Caco-2 (cell line): Measurements from ENCODE around the gene KCTD17. TPM values are rescaled to one million over a fixed set of nuclear protein-coding genes. Genes with fewer than 3 reads are reported as not detected.

ENCODE experiments used
- BruUV-seq: library from RNA; stranded (reverse); fragments of 400-500 nt; replicated peaks from 2 replicates; lab custom pipeline; 2021; lab: Mats Ljungman, UMichigan
- CTCF ChIA-PET: fragments of 300-600 bp; sonication (Branson Sonifier 250); formaldehyde crosslinking; loops from one replicate; lab custom pipeline; 2022; ENCODE audit warnings: antibody characterized with exemption; lab: Charles Lee
- POLR2A ChIA-PET: fragments of 300-600 bp; sonication (Branson Sonifier 250); formaldehyde crosslinking; loops from one replicate; lab custom pipeline; 2022; ENCODE audit warnings: antibody characterized with exemption; lab: Charles Lee
- DNase-seq, 2 experiments: peaks; one replicate each; pipeline versions ENCODE4 v3.0.0 to v3.0.0-alpha.2; 2020 to 2022
- H3K27me3 ChIP-seq: replicated peaks from 2 replicates; pipeline ENCODE4 v1.6.0; 2011; ENCODE audit warnings: low read length; ENCODE audit not compliant: control insufficient read depth, insufficient read depth
- H3K36me3 ChIP-seq: 2 replicates; pipeline ENCODE4 v1.5.1; 2011; ENCODE audit warnings: low read length; ENCODE audit not compliant: control insufficient read depth, insufficient read depth
- H3K4me1 ChIP-seq: fragments of 250-450 bp; sonication (Bioruptor Pico); 2 replicates; pipeline ENCODE4 v1.5.1; 2020; ENCODE audit warnings: mild to moderate bottlenecking
- H3K4me3 ChIP-seq: 2 replicates; pipeline ENCODE4 v1.5.1; 2011; ENCODE audit warnings: low read depth, mild to moderate bottlenecking, control low read depth, low read length
- H3K9me3 ChIP-seq: fragments of 250-450 bp; sonication (Bioruptor Pico); 2 replicates; pipeline ENCODE4 v1.5.1; 2020; ENCODE audit warnings: mild to moderate bottlenecking, moderate library complexity
- H3K27ac Mint-ChIP-seq: one replicate; pipeline ENCODE4 v1.8.0; 2022; ENCODE audit warnings: mixed read lengths; ENCODE audit not compliant: unreplicated experiment
- H3K27me3 Mint-ChIP-seq: one replicate; pipeline ENCODE4 v1.8.0; 2022; ENCODE audit warnings: mixed read lengths; ENCODE audit not compliant: insufficient read depth, unreplicated experiment
- H3K36me3 Mint-ChIP-seq: one replicate; pipeline ENCODE4 v1.8.0; 2022; ENCODE audit warnings: mild to moderate bottlenecking, mixed read lengths; ENCODE audit not compliant: insufficient read depth, unreplicated experiment
- H3K4me1 Mint-ChIP-seq: one replicate; pipeline ENCODE4 v1.8.0; 2022; ENCODE audit warnings: low read depth, mixed read lengths; ENCODE audit not compliant: unreplicated experiment
- H3K4me3 Mint-ChIP-seq: one replicate; pipeline ENCODE4 v1.8.0; 2022; ENCODE audit warnings: mild to moderate bottlenecking, moderate library complexity, mixed read lengths; ENCODE audit not compliant: unreplicated experiment
- H3K9me3 Mint-ChIP-seq: one replicate; pipeline ENCODE4 v1.8.0; 2022; ENCODE audit warnings: mixed read lengths; ENCODE audit not compliant: unreplicated experiment
- CTCF ChIP-seq, 2 experiments: fragments of 200-600 bp in 1 of 2; IDR thresholded peaks; 1 replicate in 1 of 2; 2 replicates in 1 of 2; pipeline versions ENCODE4 v1.5.1 to v1.8.0; 2011 to 2022; ENCODE audit warnings: antibody characterized with exemption in 1 of 2, control low read depth in 1 of 2, inconsistent platforms in 1 of 2, low read depth in 1 of 2, low read length in 1 of 2, mild to moderate bottlenecking in 1 of 2, moderate library complexity in 1 of 2; ENCODE audit not compliant: insufficient read depth in 1 of 2, severe bottlenecking in 1 of 2, unreplicated experiment in 1 of 2
- intact Hi-C: fragments of 100-400 bp; cut with micrococcal nuclease; formaldehyde crosslinking; loops from one replicate; pipeline ENCODE4 v1.10.0; 2022; ENCODE audit not compliant: unreplicated experiment
- total RNA-seq: library from RNA; stranded (reverse); gene quantifications from 2 replicates; pipeline ENCODE4 v1.2.3, GENCODE V29; 2022

Gene KCTD17
- total RNA-seq, 1 experiment from 2014 or later, result 19.8 TPM

DNA sequence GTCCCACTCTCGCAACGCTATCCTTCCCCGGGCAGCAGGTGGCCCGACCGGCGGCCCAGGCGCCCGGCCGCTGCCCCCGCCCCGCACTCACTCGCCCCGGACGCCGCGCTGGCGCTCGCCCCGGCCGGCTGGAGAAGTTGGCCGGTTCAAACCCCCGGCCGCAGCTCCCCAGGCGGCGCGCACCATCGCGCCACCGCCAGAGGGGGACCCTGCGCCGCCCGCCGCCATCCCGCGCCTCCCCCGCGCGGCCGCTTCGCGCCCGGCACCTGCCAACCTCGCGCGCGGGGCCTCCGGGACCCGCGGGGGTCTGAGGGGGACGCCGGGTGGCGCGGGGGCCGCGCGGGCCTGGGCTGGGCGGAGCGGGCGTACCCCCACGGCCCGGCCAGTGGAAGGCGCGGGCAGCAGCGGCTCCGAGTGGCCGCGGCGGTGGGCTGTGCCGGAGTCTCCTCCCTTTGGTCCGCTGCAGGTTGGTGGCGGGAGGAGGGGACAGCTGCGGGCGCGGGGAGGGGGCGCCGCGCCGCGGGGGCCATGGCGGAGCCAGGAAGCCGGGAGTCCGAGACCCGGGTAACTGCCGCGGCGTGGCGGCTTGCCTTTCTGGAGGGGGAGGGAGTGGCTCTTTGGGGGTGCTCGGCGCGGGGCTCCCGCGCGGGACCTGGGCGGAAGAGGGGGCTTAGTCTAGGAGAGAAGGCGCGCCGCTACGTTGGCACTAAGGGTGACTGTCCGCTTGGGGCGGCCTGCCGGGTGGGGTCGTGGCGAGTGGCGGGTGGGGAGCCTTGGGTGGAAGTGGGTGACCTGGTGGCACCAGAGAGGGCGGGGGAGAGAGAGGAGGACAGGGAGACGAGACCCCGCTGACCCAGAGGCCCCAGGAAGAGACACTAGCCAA lies 32.0 kb upstream of the KCTD17 start, which contains the start of the genes MPST and TST:
MPST (plus strand) TSS at position 434 of the 883 bp plus-strand sequence; CDS start at position 529, 95 bp downstream.
TST (minus strand) TSS at position 139 of the 883 bp plus-strand sequence. CDS start 715 bp downstream, outside the sequence.
- no peaks in the 10 kb centered on the region for H3K4me1 Mint-ChIP-seq
- H3K36me3 Mint-ChIP-seq, result peaks cover 26% of the 10 kb centered on the region
- Histone ChIP-seq H3K27me3 (no peaks in the 10 kb centered on the region; the same call in 1 of the 2 replicates), H3K4me3 (peak within 1 kb of the TSS; percentile 70), H3K4me1 (peaks cover 16% of the 10 kb centered on the region; the same call in 1 of the 2 replicates), H3K9me3 (no peaks in the 10 kb centered on the region), H3K36me3 (peaks cover 2% of the 10 kb centered on the region)
- intact Hi-C loops, result loop anchor here (1.0 kb wide), 1 partner anchor 13 kb away; no protein-coding TSS in a partner anchor
- peak in 1 of 2 experiments; percentile 6 for TF ChIP-seq CTCF (IDR thresholded peaks at IDR 0.05; ENCODE audit: insufficient read depth in 1 of 2, low read depth in 1 of 2, low read length in 1 of 2, severe bottlenecking in 1 of 2, unreplicated experiment in 1 of 2)
- BruUV-seq, result no TSS peak
- DNase-seq, result peak; percentile 79 to 85
- POLR2A ChIA-PET, result interaction anchor here (0.5 to 2.5 kb wide), 8 partner anchors 13 to 824 kb away, joined by 3 to 39 read pairs (median 5); partner anchors contain the start of genes ANKRD54, C1QTNF6 and LGALS2
- no peaks in the 10 kb centered on the region for H3K9me3 Mint-ChIP-seq
- CTCF ChIA-PET, result interaction anchor here (0.7 to 4.9 kb wide), 6 partner anchors 11 to 164 kb away, joined by 3 to 29 read pairs (median 7); partner anchors contain the start of gene KCTD17
- peak within 1 kb of the TSS; percentile 91 for H3K27ac Mint-ChIP-seq
- no peaks in the 10 kb centered on the region for H3K27me3 Mint-ChIP-seq
- H3K4me3 Mint-ChIP-seq, result peak within 1 kb of the TSS; percentile 96

GRCh38 chr22:37020192-37020479 lies 31.4 kb upstream of the KCTD17 start:
- Mint-ChIP-seq H3K27me3 (no peaks in the 10 kb centered on the region), H3K4me1 (no peaks in the 10 kb centered on the region), H3K4me3 (peak overlapping the region; percentile 96), H3K27ac (peak overlapping the region; percentile 91), H3K36me3 (peaks cover 30% of the 10 kb centered on the region), H3K9me3 (no peaks in the 10 kb centered on the region)
- Histone ChIP-seq H3K27me3 (no peaks in the 10 kb centered on the region; the same call in 1 of the 2 replicates), H3K9me3 (no peaks in the 10 kb centered on the region), H3K36me3 (peaks cover 2% of the 10 kb centered on the region), H3K4me3 (peak overlapping the region; percentile 70), H3K4me1 (peaks cover 15% of the 10 kb centered on the region; the same call in 1 of the 2 replicates)
- ChIA-PET POLR2A (interaction anchor here (1.1 to 2.0 kb wide), 2 partner anchors 12 to 24 kb away, joined by 10 to 17 read pairs; no protein-coding TSS in a partner anchor), CTCF (interaction anchor here (1.1 to 4.9 kb wide), 4 partner anchors 11 to 26 kb away, joined by 3 to 29 read pairs (median 12); no protein-coding TSS in a partner anchor)
- BruUV-seq, result TSS peak; percentile 69
- intact Hi-C loops, result loop anchor here (1.0 kb wide), 1 partner anchor 12 kb away; no protein-coding TSS in a partner anchor
- TF ChIP-seq CTCF (IDR thresholded peaks at IDR 0.05; ENCODE audit: insufficient read depth in 1 of 2, low read depth in 1 of 2, low read length in 1 of 2, severe bottlenecking in 1 of 2, unreplicated experiment in 1 of 2), result no peak
- DNase-seq, result no peak

DNA sequence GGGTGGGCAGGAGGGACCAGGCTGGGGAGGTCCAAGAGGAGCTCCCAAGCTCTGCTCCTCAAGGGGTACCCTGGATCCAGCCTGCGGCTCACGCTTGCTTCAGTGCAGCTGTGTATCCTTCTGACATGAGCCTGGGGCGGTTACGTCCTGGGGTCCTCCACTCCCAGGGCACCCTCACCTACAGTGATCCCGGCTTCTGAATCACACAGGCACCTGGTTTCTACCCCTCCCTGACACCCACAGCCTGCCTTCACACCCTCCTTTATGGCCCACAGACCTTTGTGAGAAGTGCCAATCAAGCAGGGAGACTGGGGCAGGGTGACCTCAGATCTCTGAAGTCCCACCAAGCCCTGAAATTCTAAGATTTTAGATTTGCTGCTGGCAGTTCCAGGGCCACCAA lies 30.5 kb upstream of the KCTD17 start:
- intact Hi-C loops, result no loop called here
- peak overlapping the region; percentile 91 for H3K27ac Mint-ChIP-seq
- no peaks in the 10 kb centered on the region for H3K9me3 Mint-ChIP-seq
- ChIA-PET CTCF (interaction anchor here (1.1 to 4.9 kb wide), 3 partner anchors 10 to 23 kb away, joined by 3 to 29 read pairs (median 15); no protein-coding TSS in a partner anchor), POLR2A (interaction anchor here (1.1 kb wide), 1 partner anchor 11 kb away, joined by 10 read pairs; no protein-coding TSS in a partner anchor)
- H3K27me3 Mint-ChIP-seq, result no peaks in the 10 kb centered on the region
- no peak for TF ChIP-seq CTCF (IDR thresholded peaks at IDR 0.05; ENCODE audit: insufficient read depth in 1 of 2, low read depth in 1 of 2, low read length in 1 of 2, severe bottlenecking in 1 of 2, unreplicated experiment in 1 of 2)
- peaks cover 34% of the 10 kb centered on the region for H3K36me3 Mint-ChIP-seq
- Histone ChIP-seq H3K4me1 (peaks cover 11% of the 10 kb centered on the region; the same call in 1 of the 2 replicates), H3K4me3 (no peak overlapping the region), H3K9me3 (no peaks in the 10 kb centered on the region), H3K36me3 (peaks cover 2% of the 10 kb centered on the region), H3K27me3 (no peaks in the 10 kb centered on the region)
- BruUV-seq, result no TSS peak
- H3K4me3 Mint-ChIP-seq, result peak overlapping the region; percentile 96
- H3K4me1 Mint-ChIP-seq, result no peaks in the 10 kb centered on the region
- DNase-seq, result no peak
